Muscle layer of duodenum (tissue), 2 donors: Measurements from ENCODE around the gene IL32.
A peak's percentile ranks its signal among the peaks of the same experiment; 100 is the strongest.
"Not testable (repeated sequence)": the region's sequence is repeated elsewhere in the genome, so short reads cannot be mapped to it uniquely, and the experiment has no call there.

ENCODE experiments used
- H3K27ac ChIP-seq: one replicate; pipeline ENCODE4 v1.7.0; 2013; ENCODE audit warnings: mild to moderate bottlenecking, low read length
- H3K27me3 ChIP-seq: one replicate; pipeline ENCODE4 v1.7.0; 2013; ENCODE audit warnings: low read depth, mild to moderate bottlenecking, control low read depth, low read length
- H3K36me3 ChIP-seq, 2 donors: one replicate each; pipeline ENCODE4 v1.7.0; 2013; ENCODE audit warnings: low read length in 2 of 2, control low read depth in 1 of 2, mild to moderate bottlenecking in 1 of 2; ENCODE audit not compliant: insufficient read depth in 2 of 2, control insufficient read depth in 1 of 2
- H3K4me1 ChIP-seq, 2 donors: one replicate each; pipeline ENCODE4 v1.7.0; 2013; ENCODE audit warnings: low read length in 2 of 2, mild to moderate bottlenecking in 2 of 2, control low read depth in 1 of 2, moderate library complexity in 1 of 2; ENCODE audit not compliant: insufficient read depth in 2 of 2, control insufficient read depth in 1 of 2
- H3K4me3 ChIP-seq, 2 donors: one replicate each; pipeline ENCODE4 v1.7.0; 2013; ENCODE audit warnings: low read length in 2 of 2, low read depth in 1 of 2, mild to moderate bottlenecking in 1 of 2
- H3K9me3 ChIP-seq, 2 donors: one replicate each; pipeline ENCODE4 v1.7.0; 2013; ENCODE audit warnings: low read length in 2 of 2, control low read depth in 1 of 2, mild to moderate bottlenecking in 1 of 2; ENCODE audit not compliant: control insufficient read depth in 1 of 2
- donor health status: healthy.

IL32 gene

GRCh38 chr16:3075946-3076345, 10.5 kb downstream of the IL32 start:
- H3K9me3 ChIP-seq, H3K4me1 ChIP-seq, H3K4me3 ChIP-seq, H3K36me3 ChIP-seq, H3K27me3 ChIP-seq, H3K27ac ChIP-seq: not testable (repeated sequence)

- Histone ChIP-seq H3K36me3 (no peaks in the 10 kb centered on the region), H3K27me3 (no peaks in the 10 kb centered on the region), H3K4me1 (no peaks in the 10 kb centered on the region), H3K27ac (no peak overlapping the region), H3K4me3 (no peak overlapping the region), H3K9me3 (no peaks in the 10 kb centered on the region)
These were observed 11.1 kb downstream of the IL32 start for GRCh38 chr16:3076577-3076976.

GRCh38 chr16:3080024-3080423, 14.6 kb downstream of the IL32 start:
- Histone ChIP-seq H3K9me3 (no peaks in the 10 kb centered on the region), H3K27ac (no peak overlapping the region), H3K27me3 (no peaks in the 10 kb centered on the region), H3K4me3 (no peak overlapping the region), H3K4me1 (no peaks in the 10 kb centered on the region), H3K36me3 (no peaks in the 10 kb centered on the region)

- not testable (repeated sequence) for H3K36me3 ChIP-seq, H3K27me3 ChIP-seq, H3K4me3 ChIP-seq, H3K27ac ChIP-seq, H3K9me3 ChIP-seq, H3K4me1 ChIP-seq
These were observed 16.5 kb downstream of the IL32 start for GRCh38 chr16:3081957-3082356.

GRCh38 chr16:3083408-3083807, 18.0 kb downstream of the IL32 start:
- H3K4me1 ChIP-seq = not testable (repeated sequence)

GRCh38 chr16:3084491-3084890, 19.1 kb downstream of the IL32 start:
- no peaks in the 10 kb centered on the region for H3K9me3 ChIP-seq
- no peaks in the 10 kb centered on the region for H3K36me3 ChIP-seq
- no peak overlapping the region for H3K4me3 ChIP-seq
- no peaks in the 10 kb centered on the region for H3K27me3 ChIP-seq
- H3K4me1 ChIP-seq = peaks cover 0 to 9% of the 10 kb centered on the region in 2 donors
- H3K27ac ChIP-seq = no peak overlapping the region

More at GRCh38 chr16:3083408-3083807, 18.0 kb downstream of the IL32 start:
- H3K4me3 ChIP-seq, H3K27me3 ChIP-seq, H3K9me3 ChIP-seq, H3K36me3 ChIP-seq, H3K27ac ChIP-seq: not testable (repeated sequence)

- Histone ChIP-seq H3K9me3 (no peaks in the 10 kb centered on the region), H3K4me1 (peaks cover 0 to 9% of the 10 kb centered on the region in 2 donors), H3K27me3 (no peaks in the 10 kb centered on the region), H3K27ac (no peak overlapping the region), H3K36me3 (no peaks in the 10 kb centered on the region), H3K4me3 (no peak overlapping the region)
These were observed 19.7 kb downstream of the IL32 start for GRCh38 chr16:3084969-3085670.

- H3K36me3 ChIP-seq = no peaks in the 10 kb centered on the region
- H3K4me1 ChIP-seq = peaks cover 0 to 9% of the 10 kb centered on the region in 2 donors
- no peaks in the 10 kb centered on the region for H3K9me3 ChIP-seq
- no peaks in the 10 kb centered on the region for H3K27me3 ChIP-seq
- no peak overlapping the region for H3K27ac ChIP-seq
- H3K4me3 ChIP-seq = peak overlapping the region; percentile 33 to 37
These were observed 20.6 kb downstream of the IL32 start for GRCh38 chr16:3085868-3086595.

- no peaks in the 10 kb centered on the region for H3K27me3 ChIP-seq
- H3K27ac ChIP-seq = no peak overlapping the region
- peak overlapping the region; percentile 33 to 37 for H3K4me3 ChIP-seq
- H3K4me1 ChIP-seq = peaks cover 0 to 9% of the 10 kb centered on the region in 2 donors
- no peaks in the 10 kb centered on the region for H3K36me3 ChIP-seq
- H3K9me3 ChIP-seq = no peaks in the 10 kb centered on the region
These were observed 21.3 kb downstream of the IL32 start for GRCh38 chr16:3086596-3087242.

GRCh38 chr16:3087243-3088235, 22.1 kb downstream of the IL32 start:
- Histone ChIP-seq H3K4me3 (peak overlapping the region; percentile 33 to 37), H3K27ac (no peak overlapping the region), H3K4me1 (peaks cover 0 to 9% of the 10 kb centered on the region in 2 donors), H3K36me3 (no peaks in the 10 kb centered on the region), H3K27me3 (no peaks in the 10 kb centered on the region), H3K9me3 (no peaks in the 10 kb centered on the region)

- no peaks in the 10 kb centered on the region for H3K9me3 ChIP-seq
- H3K27me3 ChIP-seq = no peaks in the 10 kb centered on the region
- H3K36me3 ChIP-seq = no peaks in the 10 kb centered on the region
- no peak overlapping the region for H3K4me3 ChIP-seq
- H3K27ac ChIP-seq = no peak overlapping the region
- H3K4me1 ChIP-seq = peaks cover 0 to 9% of the 10 kb centered on the region in 2 donors
These were observed 23.0 kb downstream of the IL32 start for GRCh38 chr16:3088450-3088849.
